Gastroesophageal sphincter (tissue), 3 donors: Measurements from ENCODE around the gene MPC1.

Experiments used
- POLR2A ChIP-seq, 2 donors: fragments of 450-650 bp; IDR thresholded peaks; one replicate each; pipeline ENCODE4 v1.6.1; 2017; ENCODE audit warnings: antibody characterized with exemption in 2 of 2, mild to moderate bottlenecking in 2 of 2, moderate library complexity in 1 of 2
- TF ChIP-seq, protein P1 (sequence below), 4 experiments: fragments of 200-600 bp in 2 of 4; fragments of 450-650 bp in 2 of 4; sonication (generic) in 1 of 4; IDR thresholded peaks; one replicate each; pipeline ENCODE4 v1.5.1; 2017 to 2019; ENCODE audit warnings: antibody characterized with exemption in 4 of 4, mild to moderate bottlenecking in 2 of 4, moderate library complexity in 2 of 4

DNA sequence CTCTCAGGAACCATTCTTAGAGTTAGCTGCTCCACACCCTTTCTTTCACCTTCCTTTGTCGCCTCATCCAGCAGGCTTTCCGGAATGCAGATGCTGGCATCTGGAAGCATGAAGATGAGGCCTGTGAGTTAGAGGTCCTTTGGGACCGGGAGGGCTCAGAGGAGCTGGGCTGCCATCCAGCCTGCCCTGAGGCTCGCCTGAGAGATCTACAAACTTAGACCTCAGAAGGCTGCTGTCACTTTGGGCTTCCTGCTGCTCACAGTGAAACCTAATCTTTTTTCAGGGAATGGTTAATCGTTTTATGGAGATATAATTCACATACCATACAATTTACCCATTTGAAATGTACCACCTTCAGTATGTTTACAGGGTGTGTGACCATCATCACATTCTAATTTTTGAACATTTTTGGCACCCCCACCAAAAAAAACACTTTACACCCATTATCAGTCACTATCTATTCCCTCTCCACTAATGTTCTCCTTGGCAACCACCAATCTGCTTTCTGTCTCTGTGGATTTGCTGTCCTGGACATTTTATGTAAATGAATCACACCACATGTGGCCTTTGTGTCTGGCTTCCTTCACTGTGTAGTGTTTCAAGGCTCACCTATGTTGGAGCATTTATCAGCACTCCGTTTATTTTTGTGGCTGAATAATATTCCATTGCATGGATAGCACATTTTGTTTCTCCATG, 20.0 kb upstream of the MPC1 start:
- TF ChIP-seq, protein P1, sequence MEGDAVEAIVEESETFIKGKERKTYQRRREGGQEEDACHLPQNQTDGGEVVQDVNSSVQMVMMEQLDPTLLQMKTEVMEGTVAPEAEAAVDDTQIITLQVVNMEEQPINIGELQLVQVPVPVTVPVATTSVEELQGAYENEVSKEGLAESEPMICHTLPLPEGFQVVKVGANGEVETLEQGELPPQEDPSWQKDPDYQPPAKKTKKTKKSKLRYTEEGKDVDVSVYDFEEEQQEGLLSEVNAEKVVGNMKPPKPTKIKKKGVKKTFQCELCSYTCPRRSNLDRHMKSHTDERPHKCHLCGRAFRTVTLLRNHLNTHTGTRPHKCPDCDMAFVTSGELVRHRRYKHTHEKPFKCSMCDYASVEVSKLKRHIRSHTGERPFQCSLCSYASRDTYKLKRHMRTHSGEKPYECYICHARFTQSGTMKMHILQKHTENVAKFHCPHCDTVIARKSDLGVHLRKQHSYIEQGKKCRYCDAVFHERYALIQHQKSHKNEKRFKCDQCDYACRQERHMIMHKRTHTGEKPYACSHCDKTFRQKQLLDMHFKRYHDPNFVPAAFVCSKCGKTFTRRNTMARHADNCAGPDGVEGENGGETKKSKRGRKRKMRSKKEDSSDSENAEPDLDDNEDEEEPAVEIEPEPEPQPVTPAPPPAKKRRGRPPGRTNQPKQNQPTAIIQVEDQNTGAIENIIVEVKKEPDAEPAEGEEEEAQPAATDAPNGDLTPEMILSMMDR (IDR thresholded peaks at IDR 0.05): no peak
- TF ChIP-seq POLR2A (IDR thresholded peaks at IDR 0.05): no peak
